Measurements from ENCODE around the gene ADAMTS2.

DNA sequence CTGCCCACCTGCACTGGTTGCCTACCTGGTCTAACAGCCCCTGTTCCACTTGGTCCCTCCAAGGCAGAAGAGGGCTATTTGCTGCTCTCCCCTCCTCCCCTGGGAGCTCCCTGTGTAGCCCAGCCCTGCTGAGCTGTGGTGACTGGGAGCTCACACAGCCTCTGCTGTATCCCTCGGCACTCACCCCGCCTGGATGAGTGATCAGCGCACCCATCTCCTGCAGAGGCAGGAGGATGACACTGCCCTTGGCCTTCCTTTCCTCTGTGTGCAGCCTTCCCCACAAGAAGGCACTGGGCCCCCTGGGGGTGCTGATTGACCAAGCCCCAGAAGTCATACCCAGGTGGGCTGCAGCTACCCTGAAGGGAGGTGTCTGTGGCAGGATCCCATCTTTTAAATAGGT is 134.2 kb downstream of the ADAMTS2 start:
- TF ChIP-seq, protein P1, sequence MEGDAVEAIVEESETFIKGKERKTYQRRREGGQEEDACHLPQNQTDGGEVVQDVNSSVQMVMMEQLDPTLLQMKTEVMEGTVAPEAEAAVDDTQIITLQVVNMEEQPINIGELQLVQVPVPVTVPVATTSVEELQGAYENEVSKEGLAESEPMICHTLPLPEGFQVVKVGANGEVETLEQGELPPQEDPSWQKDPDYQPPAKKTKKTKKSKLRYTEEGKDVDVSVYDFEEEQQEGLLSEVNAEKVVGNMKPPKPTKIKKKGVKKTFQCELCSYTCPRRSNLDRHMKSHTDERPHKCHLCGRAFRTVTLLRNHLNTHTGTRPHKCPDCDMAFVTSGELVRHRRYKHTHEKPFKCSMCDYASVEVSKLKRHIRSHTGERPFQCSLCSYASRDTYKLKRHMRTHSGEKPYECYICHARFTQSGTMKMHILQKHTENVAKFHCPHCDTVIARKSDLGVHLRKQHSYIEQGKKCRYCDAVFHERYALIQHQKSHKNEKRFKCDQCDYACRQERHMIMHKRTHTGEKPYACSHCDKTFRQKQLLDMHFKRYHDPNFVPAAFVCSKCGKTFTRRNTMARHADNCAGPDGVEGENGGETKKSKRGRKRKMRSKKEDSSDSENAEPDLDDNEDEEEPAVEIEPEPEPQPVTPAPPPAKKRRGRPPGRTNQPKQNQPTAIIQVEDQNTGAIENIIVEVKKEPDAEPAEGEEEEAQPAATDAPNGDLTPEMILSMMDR (conservative IDR thresholded peaks at IDR 0.05; ENCODE audit: low read depth, low read length), result no peak
- TF ChIP-seq CEBPB (IDR thresholded peaks at IDR 0.05; ENCODE audit: low read depth, low read length), result no peak
- TF ChIP-seq, protein P2, sequence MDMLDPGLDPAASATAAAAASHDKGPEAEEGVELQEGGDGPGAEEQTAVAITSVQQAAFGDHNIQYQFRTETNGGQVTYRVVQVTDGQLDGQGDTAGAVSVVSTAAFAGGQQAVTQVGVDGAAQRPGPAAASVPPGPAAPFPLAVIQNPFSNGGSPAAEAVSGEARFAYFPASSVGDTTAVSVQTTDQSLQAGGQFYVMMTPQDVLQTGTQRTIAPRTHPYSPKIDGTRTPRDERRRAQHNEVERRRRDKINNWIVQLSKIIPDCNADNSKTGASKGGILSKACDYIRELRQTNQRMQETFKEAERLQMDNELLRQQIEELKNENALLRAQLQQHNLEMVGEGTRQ (IDR thresholded peaks at IDR 0.05; ENCODE audit: low read depth, low read length), result no peak
- no peak for TF ChIP-seq SMC3 (IDR thresholded peaks at IDR 0.05; ENCODE audit: low read depth, low read length)
- TF ChIP-seq POLR2A (IDR thresholded peaks at IDR 0.05; ENCODE audit: low read depth, low read length), result no peak
- no peak for TF ChIP-seq BHLHE40 (IDR thresholded peaks at IDR 0.05; ENCODE audit: low read depth, low read length)
- no peak for TF ChIP-seq MXI1 (IDR thresholded peaks at IDR 0.05; ENCODE audit: borderline replicate concordance, low read depth, low read length)
- TF ChIP-seq NFE2L2 (IDR thresholded peaks at IDR 0.05; ENCODE audit: low read depth, low read length), result no peak
- TF ChIP-seq MAZ (IDR thresholded peaks at IDR 0.05; ENCODE audit: borderline replicate concordance, low read depth, low read length), result no peak
- TF ChIP-seq FOS (IDR thresholded peaks at IDR 0.05; ENCODE audit: low read depth, low read length), result no peak
- no peak for TF ChIP-seq CHD1 (IDR thresholded peaks at IDR 0.05; ENCODE audit: low read depth, low read length)
- no peak for TF ChIP-seq RAD21 (IDR thresholded peaks at IDR 0.05; ENCODE audit: low read length)
